GM15510 (cell line): ENCODE measurements around the gene ZNF831.

Experiments used
- POLR2A ChIP-seq: IDR thresholded peaks from 3 replicates; pipeline ENCODE4 v1.6.1; 2011; ENCODE audit warnings: borderline replicate concordance; ENCODE audit not compliant: insufficient read length; ENCODE audit errors: extremely low read depth

Gene ZNF831

GRCh38 chr20:59148701-59149493, 14.7 kb upstream of the ZNF831 start:
- no peak for TF ChIP-seq POLR2A

- no peak for TF ChIP-seq POLR2A
Observed at GRCh38 chr20:59149678-59150504, 13.7 kb upstream of the ZNF831 start.

GRCh38 chr20:59150821-59151251, 12.8 kb upstream of the ZNF831 start:
- TF ChIP-seq POLR2A = no peak

- TF ChIP-seq POLR2A = no peak
Observed at GRCh38 chr20:59151391-59151790, 12.2 kb upstream of the ZNF831 start.

- TF ChIP-seq POLR2A = no peak
Observed at GRCh38 chr20:59151820-59152219, 11.8 kb upstream of the ZNF831 start.

- TF ChIP-seq POLR2A = no peak
Observed at GRCh38 chr20:59152559-59153354, 10.9 kb upstream of the ZNF831 start.

- no peak for TF ChIP-seq POLR2A
Observed at GRCh38 chr20:59153355-59153681, 10.3 kb upstream of the ZNF831 start.

GRCh38 chr20:59153832-59154231, 9.8 kb upstream of the ZNF831 start:
- no peak for TF ChIP-seq POLR2A

GRCh38 chr20:59154317-59155013, 9.2 kb upstream of the ZNF831 start:
- no peak for TF ChIP-seq POLR2A

GRCh38 chr20:59157064-59157463, 6.6 kb upstream of the ZNF831 start:
- no peak for TF ChIP-seq POLR2A

- no peak for TF ChIP-seq POLR2A
Observed at GRCh38 chr20:59157531-59157930, 6.1 kb upstream of the ZNF831 start.

GRCh38 chr20:59157961-59158541, 5.6 kb upstream of the ZNF831 start:
- no peak for TF ChIP-seq POLR2A

- no peak for TF ChIP-seq POLR2A
Observed at GRCh38 chr20:59158673-59159072, 4.9 kb upstream of the ZNF831 start.

- TF ChIP-seq POLR2A = no peak
Observed at GRCh38 chr20:59159091-59159490, 4.5 kb upstream of the ZNF831 start.
